ENCODE measurements around the gene MARCHF3. TPM values are rescaled to one million over a fixed set of nuclear protein-coding genes. Genes with fewer than 3 reads are reported as not detected.

Gene MARCHF3
- total and polyA plus RNA-seq, 2 of the 13 experiments (the other 11 are each of a cell fraction or from before 2014, with no cell fraction given), result 4.8 to 11.9 TPM

DNA sequence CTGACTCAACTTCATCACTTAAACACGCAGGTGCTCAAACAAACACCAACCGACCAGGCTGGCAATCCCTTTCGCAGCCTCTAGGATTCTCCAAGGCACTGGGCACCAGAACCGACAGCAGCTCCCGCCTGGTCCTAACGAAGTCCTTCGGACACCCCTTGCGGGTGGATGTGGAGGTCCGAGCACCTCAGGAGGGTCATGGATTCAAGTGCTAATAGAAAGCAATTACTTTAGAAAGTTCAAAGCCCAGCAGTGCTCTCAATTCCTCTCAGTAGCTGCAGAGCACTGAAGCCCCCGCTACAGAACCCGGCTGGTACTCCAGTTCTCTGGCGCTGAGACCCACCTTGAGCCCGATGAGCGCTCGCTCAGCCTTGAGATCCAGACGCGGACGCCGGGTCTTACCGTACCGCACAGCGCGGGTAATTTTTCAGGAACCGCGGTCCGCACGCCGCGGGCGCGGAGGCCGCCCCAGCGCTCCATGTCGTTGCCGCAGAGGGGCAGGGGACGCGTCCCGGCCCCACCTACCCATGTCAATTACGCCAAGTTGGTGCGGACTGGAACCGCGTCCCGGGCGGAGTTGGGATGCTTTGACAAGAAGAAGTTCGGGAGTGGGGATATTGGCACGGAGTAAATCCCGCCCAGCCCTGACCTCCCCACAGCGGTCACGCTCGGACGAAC, 638 bp downstream of the MARCHF3 start (continued):
- TF ChIP-seq ZNF746 (CRISPR knock-in tag; IDR thresholded peaks at IDR 0.05) (peak; percentile 16; the same call in 1 of the 2 replicates), ZFP90 (CRISPR knock-in tag; IDR thresholded peaks at IDR 0.05; ENCODE audit: borderline replicate concordance) (no peak), CBX1 (IDR thresholded peaks at IDR 0.05; ENCODE audit: low read depth) (peak; percentile 3), RXRB (CRISPR knock-in tag; IDR thresholded peaks at IDR 0.05; ENCODE audit: borderline replicate concordance) (no peak), ZBTB46 (CRISPR knock-in tag; IDR thresholded peaks at IDR 0.05; ENCODE audit: borderline replicate concordance) (no peak), PRMT3 (CRISPR knock-in tag; IDR thresholded peaks at IDR 0.05; ENCODE audit: borderline replicate concordance, low read depth) (0 out of 2 replicates have a peak, but pooled peaks have one; percentile 55), RAD21 (CRISPR knock-in tag; IDR thresholded peaks at IDR 0.05) (no peak; the same call in 1 of the 2 replicates), TGIF2 (CRISPR knock-in tag; IDR thresholded peaks at IDR 0.05) (no peak), ZNF773 (CRISPR knock-in tag; IDR thresholded peaks at IDR 0.05; ENCODE audit: borderline replicate concordance) (no peak), SMAD9 (CRISPR knock-in tag; IDR thresholded peaks at IDR 0.05) (no peak), MATR3 (CRISPR knock-in tag; IDR thresholded peaks at IDR 0.05) (no peak), KMT2A (CRISPR knock-in tag; IDR thresholded peaks at IDR 0.05) (0 out of 2 replicates have a peak, but pooled peaks have one; percentile 20), TMF1 (CRISPR knock-in tag; IDR thresholded peaks at IDR 0.05; ENCODE audit: low read depth) (no peak), AKAP8 (CRISPR knock-in tag; IDR thresholded peaks at IDR 0.05) (no peak), MXI1 (IDR thresholded peaks at IDR 0.05; ENCODE audit: borderline replicate concordance, low read depth, low read length) (no peak), ZFP37 (CRISPR knock-in tag; IDR thresholded peaks at IDR 0.05; ENCODE audit: borderline replicate concordance) (no peak), RBM39 (IDR thresholded peaks at IDR 0.05; ENCODE audit: low read depth, low read length, poor library complexity, severe bottlenecking) (no peak), PLSCR1 (CRISPR knock-in tag; IDR thresholded peaks at IDR 0.05; ENCODE audit: borderline replicate concordance) (0 out of 2 replicates have a peak, but pooled peaks have one; percentile 23), ZSCAN21 (CRISPR knock-in tag; IDR thresholded peaks at IDR 0.05; ENCODE audit: borderline replicate concordance) (no peak)
- TF ChIP-seq, protein P1, sequence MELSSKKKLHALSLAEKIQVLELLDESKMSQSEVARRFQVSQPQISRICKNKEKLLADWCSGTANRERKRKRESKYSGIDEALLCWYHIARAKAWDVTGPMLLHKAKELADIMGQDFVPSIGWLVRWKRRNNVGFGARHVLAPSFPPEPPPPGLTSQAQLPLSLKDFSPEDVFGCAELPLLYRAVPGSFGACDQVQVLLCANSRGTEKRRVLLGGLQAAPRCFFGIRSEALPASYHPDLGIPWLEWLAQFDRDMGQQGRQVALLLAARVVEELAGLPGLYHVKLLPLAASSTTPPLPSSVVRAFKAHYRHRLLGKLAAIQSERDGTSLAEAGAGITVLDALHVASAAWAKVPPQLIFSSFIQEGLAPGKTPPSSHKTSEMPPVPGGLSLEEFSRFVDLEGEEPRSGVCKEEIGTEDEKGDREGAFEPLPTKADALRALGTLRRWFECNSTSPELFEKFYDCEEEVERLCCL (CRISPR knock-in tag; IDR thresholded peaks at IDR 0.05; ENCODE audit: borderline replicate concordance), result no peak
- TF ChIP-seq, protein P2, sequence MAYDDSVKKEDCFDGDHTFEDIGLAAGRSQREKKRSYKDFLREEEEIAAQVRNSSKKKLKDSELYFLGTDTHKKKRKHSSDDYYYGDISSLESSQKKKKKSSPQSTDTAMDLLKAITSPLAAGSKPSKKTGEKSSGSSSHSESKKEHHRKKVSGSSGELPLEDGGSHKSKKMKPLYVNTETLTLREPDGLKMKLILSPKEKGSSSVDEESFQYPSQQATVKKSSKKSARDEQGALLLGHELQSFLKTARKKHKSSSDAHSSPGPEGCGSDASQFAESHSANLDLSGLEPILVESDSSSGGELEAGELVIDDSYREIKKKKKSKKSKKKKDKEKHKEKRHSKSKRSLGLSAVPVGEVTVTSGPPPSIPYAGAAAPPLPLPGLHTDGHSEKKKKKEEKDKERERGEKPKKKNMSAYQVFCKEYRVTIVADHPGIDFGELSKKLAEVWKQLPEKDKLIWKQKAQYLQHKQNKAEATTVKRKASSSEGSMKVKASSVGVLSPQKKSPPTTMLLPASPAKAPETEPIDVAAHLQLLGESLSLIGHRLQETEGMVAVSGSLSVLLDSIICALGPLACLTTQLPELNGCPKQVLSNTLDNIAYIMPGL (CRISPR knock-in tag; IDR thresholded peaks at IDR 0.05; ENCODE audit: borderline replicate concordance in 1 of 2, low read depth in 1 of 2), result no peak
- TF ChIP-seq, protein P3, sequence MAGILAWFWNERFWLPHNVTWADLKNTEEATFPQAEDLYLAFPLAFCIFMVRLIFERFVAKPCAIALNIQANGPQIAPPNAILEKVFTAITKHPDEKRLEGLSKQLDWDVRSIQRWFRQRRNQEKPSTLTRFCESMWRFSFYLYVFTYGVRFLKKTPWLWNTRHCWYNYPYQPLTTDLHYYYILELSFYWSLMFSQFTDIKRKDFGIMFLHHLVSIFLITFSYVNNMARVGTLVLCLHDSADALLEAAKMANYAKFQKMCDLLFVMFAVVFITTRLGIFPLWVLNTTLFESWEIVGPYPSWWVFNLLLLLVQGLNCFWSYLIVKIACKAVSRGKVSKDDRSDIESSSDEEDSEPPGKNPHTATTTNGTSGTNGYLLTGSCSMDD (CRISPR knock-in tag; IDR thresholded peaks at IDR 0.05), result no peak
